ENCODE measurements around the gene PTPRT.

GRCh38 chr20:42496595-42496994, 693.1 kb downstream of the PTPRT start:
- TF ChIP-seq CTCF (IDR thresholded peaks at IDR 0.05) (no peak), POLR2AphosphoS5 (IDR thresholded peaks at IDR 0.05; ENCODE audit: low read depth, low read length) (no peak), TCF7L2 (IDR thresholded peaks at IDR 0.05; ENCODE audit: low read depth, low read length) (no peak)
- TF ChIP-seq, protein P1, sequence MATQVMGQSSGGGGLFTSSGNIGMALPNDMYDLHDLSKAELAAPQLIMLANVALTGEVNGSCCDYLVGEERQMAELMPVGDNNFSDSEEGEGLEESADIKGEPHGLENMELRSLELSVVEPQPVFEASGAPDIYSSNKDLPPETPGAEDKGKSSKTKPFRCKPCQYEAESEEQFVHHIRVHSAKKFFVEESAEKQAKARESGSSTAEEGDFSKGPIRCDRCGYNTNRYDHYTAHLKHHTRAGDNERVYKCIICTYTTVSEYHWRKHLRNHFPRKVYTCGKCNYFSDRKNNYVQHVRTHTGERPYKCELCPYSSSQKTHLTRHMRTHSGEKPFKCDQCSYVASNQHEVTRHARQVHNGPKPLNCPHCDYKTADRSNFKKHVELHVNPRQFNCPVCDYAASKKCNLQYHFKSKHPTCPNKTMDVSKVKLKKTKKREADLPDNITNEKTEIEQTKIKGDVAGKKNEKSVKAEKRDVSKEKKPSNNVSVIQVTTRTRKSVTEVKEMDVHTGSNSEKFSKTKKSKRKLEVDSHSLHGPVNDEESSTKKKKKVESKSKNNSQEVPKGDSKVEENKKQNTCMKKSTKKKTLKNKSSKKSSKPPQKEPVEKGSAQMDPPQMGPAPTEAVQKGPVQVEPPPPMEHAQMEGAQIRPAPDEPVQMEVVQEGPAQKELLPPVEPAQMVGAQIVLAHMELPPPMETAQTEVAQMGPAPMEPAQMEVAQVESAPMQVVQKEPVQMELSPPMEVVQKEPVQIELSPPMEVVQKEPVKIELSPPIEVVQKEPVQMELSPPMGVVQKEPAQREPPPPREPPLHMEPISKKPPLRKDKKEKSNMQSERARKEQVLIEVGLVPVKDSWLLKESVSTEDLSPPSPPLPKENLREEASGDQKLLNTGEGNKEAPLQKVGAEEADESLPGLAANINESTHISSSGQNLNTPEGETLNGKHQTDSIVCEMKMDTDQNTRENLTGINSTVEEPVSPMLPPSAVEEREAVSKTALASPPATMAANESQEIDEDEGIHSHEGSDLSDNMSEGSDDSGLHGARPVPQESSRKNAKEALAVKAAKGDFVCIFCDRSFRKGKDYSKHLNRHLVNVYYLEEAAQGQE (IDR thresholded peaks at IDR 0.05; ENCODE audit: insufficient read depth in 1 of 2, low read depth in 2 of 2, low read length in 1 of 2), result no peak

Measured in Panc1 (cell line).